ENCODE results near the gene COLQ.

DNA sequence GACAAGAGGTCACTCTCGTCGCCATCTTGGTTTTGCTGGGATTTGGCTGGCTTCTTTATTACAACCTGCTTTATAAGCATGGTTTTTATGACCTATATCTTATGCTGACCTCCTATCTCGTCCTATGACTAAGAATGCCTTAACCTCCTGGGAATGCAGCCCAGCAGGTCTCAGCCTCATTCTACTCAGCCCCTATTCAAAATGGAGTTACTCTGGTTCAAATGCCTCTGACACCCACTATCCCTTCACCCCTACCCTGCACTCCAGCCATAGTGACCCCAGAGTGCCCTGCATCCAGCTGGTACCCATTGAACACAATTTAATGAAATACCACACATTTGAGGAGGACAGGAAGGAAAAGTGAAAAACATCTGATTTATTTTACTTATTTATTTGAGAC is 117.5 kb downstream of the COLQ start:
- TF ChIP-seq, protein P1, sequence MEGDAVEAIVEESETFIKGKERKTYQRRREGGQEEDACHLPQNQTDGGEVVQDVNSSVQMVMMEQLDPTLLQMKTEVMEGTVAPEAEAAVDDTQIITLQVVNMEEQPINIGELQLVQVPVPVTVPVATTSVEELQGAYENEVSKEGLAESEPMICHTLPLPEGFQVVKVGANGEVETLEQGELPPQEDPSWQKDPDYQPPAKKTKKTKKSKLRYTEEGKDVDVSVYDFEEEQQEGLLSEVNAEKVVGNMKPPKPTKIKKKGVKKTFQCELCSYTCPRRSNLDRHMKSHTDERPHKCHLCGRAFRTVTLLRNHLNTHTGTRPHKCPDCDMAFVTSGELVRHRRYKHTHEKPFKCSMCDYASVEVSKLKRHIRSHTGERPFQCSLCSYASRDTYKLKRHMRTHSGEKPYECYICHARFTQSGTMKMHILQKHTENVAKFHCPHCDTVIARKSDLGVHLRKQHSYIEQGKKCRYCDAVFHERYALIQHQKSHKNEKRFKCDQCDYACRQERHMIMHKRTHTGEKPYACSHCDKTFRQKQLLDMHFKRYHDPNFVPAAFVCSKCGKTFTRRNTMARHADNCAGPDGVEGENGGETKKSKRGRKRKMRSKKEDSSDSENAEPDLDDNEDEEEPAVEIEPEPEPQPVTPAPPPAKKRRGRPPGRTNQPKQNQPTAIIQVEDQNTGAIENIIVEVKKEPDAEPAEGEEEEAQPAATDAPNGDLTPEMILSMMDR (optimal IDR thresholded peaks at IDR 0.05 in 1 of 3, IDR thresholded peaks at IDR 0.05 in 1 of 3, conservative IDR thresholded peaks at IDR 0.05 in 1 of 3; ENCODE audit: extremely low read depth in 1 of 3, insufficient read depth in 2 of 3, low read length in 3 of 3): no peak
- no peak for TF ChIP-seq EZH2 (IDR thresholded peaks at IDR 0.05; ENCODE audit: low read length)

Measured in keratinocyte (primary cell).